ENCODE results near the gene CLEC9A.

- TF ChIP-seq CTCF (IDR thresholded peaks at IDR 0.05): no peak
- no peak for TF ChIP-seq POLR2A (IDR thresholded peaks at IDR 0.05)
- no peak for TF ChIP-seq EP300 (IDR thresholded peaks at IDR 0.05; ENCODE audit: low read depth)
These were observed 51.8 kb downstream of the CLEC9A start for GRCh38 chr12:10082117-10082874.

Data from transverse colon (tissue), 3 donors.